Spleen (tissue), 7 donors: ENCODE measurements around the gene PPP2R3C.
"Not testable (repeated sequence)": the region's sequence is repeated elsewhere in the genome, so short reads cannot be mapped to it uniquely, and the experiment has no call there.

Source experiments
- POLR2A ChIP-seq, 3 donors: fragments of 450-650 bp; IDR thresholded peaks; one replicate each; pipeline ENCODE4 v1.5.1; 2017; ENCODE audit warnings: antibody characterized with exemption in 3 of 3, mild to moderate bottlenecking in 1 of 3
- POLR2AphosphoS5 ChIP-seq, 3 donors: sonication (generic); formaldehyde crosslinking; IDR thresholded peaks; one replicate each; pipeline ENCODE4 v1.5.1; 2017; ENCODE audit warnings: antibody characterized with exemption in 3 of 3
- TF ChIP-seq, protein P1 (sequence below), 11 experiments: fragments of 200-600 bp in 7 of 11; fragments of 450-650 bp in 4 of 11; sonication (generic) in 4 of 11; IDR thresholded peaks in 8 of 11; conservative IDR thresholded peaks in 3 of 11; 1 replicate in 7 of 11; 2 replicates in 4 of 11; pipeline versions ENCODE4 v1.4.0 to v1.8.0; 2016 to 2021; ENCODE audit warnings: antibody characterized with exemption in 11 of 11, inconsistent platforms in 4 of 11, mild to moderate bottlenecking in 1 of 11
- donor health status: DM: no; HTN: no; CAD: no; lungs with moderate emphysema.
- donor health status: DM: no; HTN: no; CAD: no.
- donor health status: DM: no; HTN: no; CAD: no.

DNA sequence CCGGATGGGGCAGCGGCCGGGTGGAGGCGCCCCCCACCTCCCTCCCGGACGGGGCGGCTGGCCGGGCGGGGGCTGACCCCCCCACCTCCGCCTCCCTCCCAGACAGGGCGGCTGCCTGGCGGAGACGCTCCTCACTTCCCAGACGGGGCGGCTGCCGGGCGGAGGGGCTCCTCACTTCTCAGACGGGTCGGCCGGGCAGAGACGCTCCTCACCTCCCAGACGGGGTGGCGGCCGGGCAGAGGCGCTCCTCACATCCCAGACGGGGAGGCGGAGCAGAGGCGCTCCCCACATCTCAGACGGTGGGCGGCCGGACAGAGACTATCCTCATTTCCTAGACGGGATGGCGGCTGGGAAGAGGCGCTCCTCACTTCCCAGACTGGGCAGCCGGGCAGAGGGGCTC lies 30.7 kb upstream of the PPP2R3C start:
- not testable (repeated sequence) for TF ChIP-seq POLR2A, POLR2AphosphoS5 (IDR thresholded peaks at IDR 0.05)
- TF ChIP-seq, protein P1, sequence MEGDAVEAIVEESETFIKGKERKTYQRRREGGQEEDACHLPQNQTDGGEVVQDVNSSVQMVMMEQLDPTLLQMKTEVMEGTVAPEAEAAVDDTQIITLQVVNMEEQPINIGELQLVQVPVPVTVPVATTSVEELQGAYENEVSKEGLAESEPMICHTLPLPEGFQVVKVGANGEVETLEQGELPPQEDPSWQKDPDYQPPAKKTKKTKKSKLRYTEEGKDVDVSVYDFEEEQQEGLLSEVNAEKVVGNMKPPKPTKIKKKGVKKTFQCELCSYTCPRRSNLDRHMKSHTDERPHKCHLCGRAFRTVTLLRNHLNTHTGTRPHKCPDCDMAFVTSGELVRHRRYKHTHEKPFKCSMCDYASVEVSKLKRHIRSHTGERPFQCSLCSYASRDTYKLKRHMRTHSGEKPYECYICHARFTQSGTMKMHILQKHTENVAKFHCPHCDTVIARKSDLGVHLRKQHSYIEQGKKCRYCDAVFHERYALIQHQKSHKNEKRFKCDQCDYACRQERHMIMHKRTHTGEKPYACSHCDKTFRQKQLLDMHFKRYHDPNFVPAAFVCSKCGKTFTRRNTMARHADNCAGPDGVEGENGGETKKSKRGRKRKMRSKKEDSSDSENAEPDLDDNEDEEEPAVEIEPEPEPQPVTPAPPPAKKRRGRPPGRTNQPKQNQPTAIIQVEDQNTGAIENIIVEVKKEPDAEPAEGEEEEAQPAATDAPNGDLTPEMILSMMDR (IDR thresholded peaks at IDR 0.05 in 8 of 11, conservative IDR thresholded peaks at IDR 0.05 in 3 of 11), result not testable (repeated sequence)
